H9 (cell line): ENCODE measurements around the gene DCTN3. TPM values are rescaled to one million over a fixed set of nuclear protein-coding genes. Genes with fewer than 3 reads are reported as not detected.

Experiments
- DNase-seq: peaks from one replicate; pipeline ENCODE4 v3.0.0-alpha.2; 2017
- H2AFZ ChIP-seq: one replicate; pipeline ENCODE4 v1.6.1; 2013; ENCODE audit warnings: mild to moderate bottlenecking, low read length, control low read depth, moderate library complexity
- H2AK5ac ChIP-seq: 2 replicates; pipeline ENCODE4 v1.6.1; 2013; ENCODE audit warnings: low read length, control low read depth, mixed read lengths; ENCODE audit not compliant: insufficient read length
- H2BK120ac ChIP-seq: one replicate; pipeline ENCODE4 v1.6.1; 2013; ENCODE audit warnings: low read depth, mild to moderate bottlenecking, low read length, control low read depth, inconsistent platforms; ENCODE audit not compliant: poor library complexity, severe bottlenecking
- H2BK12ac ChIP-seq: 2 replicates; pipeline ENCODE4 v1.6.1; 2013; ENCODE audit warnings: low read length, control low read depth, mixed read lengths, low read depth; ENCODE audit not compliant: insufficient read length
- H2BK15ac ChIP-seq: 2 replicates; pipeline ENCODE4 v1.6.1; 2013; ENCODE audit warnings: low read depth, low read length, control low read depth
- H2BK20ac ChIP-seq: one replicate; pipeline ENCODE4 v1.6.1; 2013; ENCODE audit warnings: low read depth, mild to moderate bottlenecking, low read length, control low read depth, inconsistent platforms; ENCODE audit not compliant: poor library complexity, severe bottlenecking
- H2BK5ac ChIP-seq: 2 replicates; pipeline ENCODE4 v1.6.1; 2013; ENCODE audit warnings: low read length, control low read depth, mixed read lengths; ENCODE audit not compliant: insufficient read length
- H3K14ac ChIP-seq: 2 replicates; pipeline ENCODE4 v1.6.1; 2013; ENCODE audit warnings: low read length, control low read depth; ENCODE audit not compliant: insufficient read depth
- H3K18ac ChIP-seq: 2 replicates; pipeline ENCODE4 v1.6.1; 2013; ENCODE audit warnings: low read depth, mild to moderate bottlenecking, mixed read lengths, low read length, control low read depth; ENCODE audit not compliant: insufficient read length
- H3K23ac ChIP-seq: 2 replicates; pipeline ENCODE4 v1.6.1; 2013; ENCODE audit warnings: low read length, control low read depth, mixed read lengths, low read depth; ENCODE audit not compliant: insufficient read length
- H3K23me2 ChIP-seq: 2 replicates; pipeline ENCODE4 v1.6.1; 2013; ENCODE audit warnings: low read depth, mild to moderate bottlenecking, mixed read lengths, low read length, control low read depth; ENCODE audit not compliant: insufficient read length, poor library complexity, severe bottlenecking
- H3K27ac ChIP-seq: 2 replicates; pipeline ENCODE4 v1.5.1; 2013; ENCODE audit warnings: low read length, control low read depth, mixed read lengths, low read depth; ENCODE audit not compliant: insufficient read length
- H3K27me3 ChIP-seq: 2 replicates; pipeline ENCODE4 v1.6.1; 2013; ENCODE audit warnings: low read length, control low read depth, inconsistent platforms; ENCODE audit not compliant: insufficient read depth
- H3K4ac ChIP-seq: 2 replicates; pipeline ENCODE4 v1.6.1; 2013; ENCODE audit warnings: low read depth, mild to moderate bottlenecking, control low read depth, inconsistent platforms, low read length, moderate library complexity
- H3K4me1 ChIP-seq: 2 replicates; pipeline ENCODE4 v1.6.1; 2013; ENCODE audit warnings: low read length, control low read depth, inconsistent platforms; ENCODE audit not compliant: insufficient read depth
- H3K4me2 ChIP-seq: 2 replicates; pipeline ENCODE4 v1.6.1; 2013; ENCODE audit warnings: low read length, control low read depth, mixed read lengths; ENCODE audit not compliant: insufficient read length, insufficient read depth
- H3K56ac ChIP-seq: 2 replicates; pipeline ENCODE4 v1.6.1; 2013; ENCODE audit warnings: low read depth, mild to moderate bottlenecking, mixed read lengths, low read length, control low read depth; ENCODE audit not compliant: insufficient read length
- H3K79me1 ChIP-seq: 2 replicates; pipeline ENCODE4 v1.6.1; 2013; ENCODE audit warnings: low read depth, mild to moderate bottlenecking, moderate library complexity, low read length, control low read depth, inconsistent platforms; ENCODE audit not compliant: insufficient read depth, poor library complexity, severe bottlenecking
- H3K79me2 ChIP-seq: 2 replicates; pipeline ENCODE4 v1.6.1; 2013; ENCODE audit warnings: low read length, control low read depth, inconsistent platforms; ENCODE audit not compliant: insufficient read depth
- H3K9ac ChIP-seq: 2 replicates; pipeline ENCODE4 v1.6.1; 2013; ENCODE audit warnings: low read length, control low read depth, mixed read lengths; ENCODE audit not compliant: insufficient read length; ENCODE audit errors: extremely low read depth
- H3K9me3 ChIP-seq: one replicate; pipeline ENCODE4 v1.6.1; 2013; ENCODE audit warnings: low read depth, low read length, inconsistent platforms; ENCODE audit not compliant: control insufficient read depth
- H3T11ph ChIP-seq: one replicate; pipeline ENCODE4 v1.6.1; 2013; ENCODE audit warnings: mild to moderate bottlenecking, low read length, control low read depth, inconsistent platforms
- H4K20me1 ChIP-seq: one replicate; pipeline ENCODE4 v1.6.1; 2013; ENCODE audit not compliant: control insufficient read depth, insufficient read length, insufficient read depth
- H4K5ac ChIP-seq: 2 replicates; pipeline ENCODE4 v1.6.1; 2013; ENCODE audit warnings: low read depth, mild to moderate bottlenecking, mixed read lengths, low read length, control low read depth; ENCODE audit not compliant: insufficient read length
- H4K8ac ChIP-seq: replicated peaks from 2 replicates; pipeline ENCODE4 v1.6.1; 2013; ENCODE audit warnings: low read length, control low read depth, mixed read lengths, low read depth; ENCODE audit not compliant: insufficient read length
- H4K91ac ChIP-seq: 2 replicates; pipeline ENCODE4 v1.6.1; 2013; ENCODE audit warnings: low read depth, mild to moderate bottlenecking, moderate library complexity, mixed read lengths, low read length, control low read depth; ENCODE audit not compliant: insufficient read length
- H3K27ac Mint-ChIP-seq, 3 experiments: 2 replicates in 2 of 3; 3 replicates in 1 of 3; pipeline ENCODE4 v1.8.0; 2020 to 2021; ENCODE audit warnings: mixed read lengths in 3 of 3, mild to moderate bottlenecking in 1 of 3, moderate library complexity in 1 of 3
- H3K27me3 Mint-ChIP-seq: 2 replicates; pipeline ENCODE4 v1.8.0; 2021; ENCODE audit warnings: low read depth, mild to moderate bottlenecking, moderate library complexity, mixed read lengths
- H3K36me3 Mint-ChIP-seq, 3 experiments: 2 replicates in 2 of 3; 3 replicates in 1 of 3; pipeline ENCODE4 v1.8.0; 2020 to 2021; ENCODE audit warnings: low read depth in 3 of 3, mixed read lengths in 3 of 3; ENCODE audit not compliant: insufficient read depth in 1 of 3
- H3K4me1 Mint-ChIP-seq, 2 experiments: 2 replicates each; pipeline ENCODE4 v1.8.0; 2020; ENCODE audit warnings: mixed read lengths in 2 of 2
- H3K4me3 Mint-ChIP-seq, 2 experiments: 2 replicates in 1 of 2; 3 replicates in 1 of 2; pipeline ENCODE4 v1.8.0; 2020 to 2021; ENCODE audit warnings: mild to moderate bottlenecking in 2 of 2, mixed read lengths in 2 of 2, moderate library complexity in 1 of 2
- H3K9me3 Mint-ChIP-seq, 2 experiments: 2 replicates in 1 of 2; 3 replicates in 1 of 2; pipeline ENCODE4 v1.8.0; 2020; ENCODE audit warnings: mild to moderate bottlenecking in 2 of 2, mixed read lengths in 2 of 2, moderate library complexity in 1 of 2
- WGBS: extraction: QIAGEN DNeasy Blood & Tissue Kit; methylation state at CpG from one replicate; pipeline ENCODE4 v1.1.7; 2013; ENCODE audit warnings: missing lambda C conversion rate, low lambda C conversion rate, mixed read lengths; ENCODE audit not compliant: insufficient read length; ENCODE audit errors: extremely low coverage; 5-methylcytosine and 5-hydroxymethylcytosine counted together
- total RNA-seq: library from RNA; stranded (reverse); gene quantifications from 2 replicates; pipeline ENCODE4 v1.2.1, GENCODE V29; 2021
- TF ChIP-seq, protein P1 (sequence below): fragments of 200-600 bp; sonication (generic); conservative IDR thresholded peaks from 3 replicates; pipeline ENCODE4 v1.8.0; 2021; ENCODE audit warnings: antibody characterized with exemption, mild to moderate bottlenecking

DCTN3 gene
- total RNA-seq, 1 experiment from 2014 or later, result 40.0 TPM

- Histone ChIP-seq H3K9ac (no peak overlapping the region), H3K79me2 (peaks cover 2% of the 10 kb centered on the region; the same call in 1 of the 2 replicates), H3K4ac (no peak overlapping the region), H4K20me1 (peaks cover 3% of the 10 kb centered on the region), H3K23me2 (peaks cover 16% of the 10 kb centered on the region), H3K56ac (no peak overlapping the region), H2AK5ac (no peak overlapping the region), H4K8ac (no peak overlapping the region), H3K4me1 (peaks cover 15% of the 10 kb centered on the region; the same call in 1 of the 2 replicates), H2BK12ac (no peak overlapping the region), H4K91ac (no peak overlapping the region), H3K18ac (no peak overlapping the region), H3K9me3 (no peaks in the 10 kb centered on the region), H2BK5ac (no peak overlapping the region), H3K79me1 (no peaks in the 10 kb centered on the region), H3K23ac (no peak overlapping the region), H3K14ac (no peak overlapping the region), H3K4me2 (no peak overlapping the region), H2BK15ac (no peak overlapping the region), H3T11ph (no peak overlapping the region), H2BK20ac (no peak overlapping the region), H2BK120ac (no peak overlapping the region), H3K27me3 (no peaks in the 10 kb centered on the region), H3K27ac (no peak overlapping the region), H2AFZ (no peak overlapping the region), H4K5ac (no peak overlapping the region)
- no peak for DNase-seq
- WGBS, result no CpG with 5 or more reads among the region's 8 CpGs
- Mint-ChIP-seq H3K27me3 (no peaks in the 10 kb centered on the region; the same call in 1 of the 2 replicates), H3K27ac (no peak overlapping the region), H3K4me3 (peak overlapping the region in 1 of 2 experiments; percentile 30; a peak in 1 of 5 replicates), H3K9me3 (no peaks in the 10 kb centered on the region), H3K4me1 (peaks cover 51 to 57% of the 10 kb centered on the region in 2 experiments), H3K36me3 (peaks cover 17 to 28% (median 24%) of the 10 kb centered on the region in 3 experiments; a peak in 6 of 7 replicates)
- TF ChIP-seq, protein P1, sequence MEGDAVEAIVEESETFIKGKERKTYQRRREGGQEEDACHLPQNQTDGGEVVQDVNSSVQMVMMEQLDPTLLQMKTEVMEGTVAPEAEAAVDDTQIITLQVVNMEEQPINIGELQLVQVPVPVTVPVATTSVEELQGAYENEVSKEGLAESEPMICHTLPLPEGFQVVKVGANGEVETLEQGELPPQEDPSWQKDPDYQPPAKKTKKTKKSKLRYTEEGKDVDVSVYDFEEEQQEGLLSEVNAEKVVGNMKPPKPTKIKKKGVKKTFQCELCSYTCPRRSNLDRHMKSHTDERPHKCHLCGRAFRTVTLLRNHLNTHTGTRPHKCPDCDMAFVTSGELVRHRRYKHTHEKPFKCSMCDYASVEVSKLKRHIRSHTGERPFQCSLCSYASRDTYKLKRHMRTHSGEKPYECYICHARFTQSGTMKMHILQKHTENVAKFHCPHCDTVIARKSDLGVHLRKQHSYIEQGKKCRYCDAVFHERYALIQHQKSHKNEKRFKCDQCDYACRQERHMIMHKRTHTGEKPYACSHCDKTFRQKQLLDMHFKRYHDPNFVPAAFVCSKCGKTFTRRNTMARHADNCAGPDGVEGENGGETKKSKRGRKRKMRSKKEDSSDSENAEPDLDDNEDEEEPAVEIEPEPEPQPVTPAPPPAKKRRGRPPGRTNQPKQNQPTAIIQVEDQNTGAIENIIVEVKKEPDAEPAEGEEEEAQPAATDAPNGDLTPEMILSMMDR, result no peak
Observed at GRCh38 chr9:34648673-34649072, 28.4 kb upstream of the DCTN3 start.
